Mesothelial cell of epicardium (in vitro differentiated cells): ENCODE measurements around the gene METTL22. TPM values are rescaled to one million over a fixed set of nuclear protein-coding genes. Genes with fewer than 3 reads are reported as not detected.

Experiments
- DNase-seq, 2 experiments: peaks; one replicate each; pipeline ENCODE4 v3.0.0; 2021; ENCODE audit warnings: low spot score in 2 of 2; ENCODE audit not compliant: unreplicated experiment in 2 of 2
- H3K27ac Mint-ChIP-seq: 2 replicates; pipeline ENCODE4 v1.8.0; 2021; ENCODE audit warnings: mixed read lengths
- H3K27me3 Mint-ChIP-seq: 2 replicates; pipeline ENCODE4 v1.8.0; 2021; ENCODE audit warnings: low read depth, mixed read lengths
- H3K36me3 Mint-ChIP-seq: 2 replicates; pipeline ENCODE4 v1.8.0; 2021; ENCODE audit warnings: mixed read lengths
- H3K4me1 Mint-ChIP-seq: 2 replicates; pipeline ENCODE4 v1.8.0; 2021; ENCODE audit warnings: mixed read lengths
- H3K4me3 Mint-ChIP-seq: 2 replicates; pipeline ENCODE4 v1.8.0; 2021; ENCODE audit warnings: mild to moderate bottlenecking, moderate library complexity, mixed read lengths
- H3K9me3 Mint-ChIP-seq: 2 replicates; pipeline ENCODE4 v1.8.0; 2021; ENCODE audit warnings: mixed read lengths
- CTCF ChIP-seq: fragments of 200-600 bp; sonication (generic); IDR thresholded peaks from one replicate; pipeline ENCODE4 v1.5.0; 2021; ENCODE audit warnings: antibody characterized with exemption; ENCODE audit not compliant: unreplicated experiment
- total RNA-seq: library from RNA; stranded (reverse); gene quantifications from 3 replicates; pipeline ENCODE4 v1.2.1, GENCODE V29; 2021

The METTL22 gene
- total RNA-seq, 1 donor from 2014 or later, result 65.8 TPM

DNA sequence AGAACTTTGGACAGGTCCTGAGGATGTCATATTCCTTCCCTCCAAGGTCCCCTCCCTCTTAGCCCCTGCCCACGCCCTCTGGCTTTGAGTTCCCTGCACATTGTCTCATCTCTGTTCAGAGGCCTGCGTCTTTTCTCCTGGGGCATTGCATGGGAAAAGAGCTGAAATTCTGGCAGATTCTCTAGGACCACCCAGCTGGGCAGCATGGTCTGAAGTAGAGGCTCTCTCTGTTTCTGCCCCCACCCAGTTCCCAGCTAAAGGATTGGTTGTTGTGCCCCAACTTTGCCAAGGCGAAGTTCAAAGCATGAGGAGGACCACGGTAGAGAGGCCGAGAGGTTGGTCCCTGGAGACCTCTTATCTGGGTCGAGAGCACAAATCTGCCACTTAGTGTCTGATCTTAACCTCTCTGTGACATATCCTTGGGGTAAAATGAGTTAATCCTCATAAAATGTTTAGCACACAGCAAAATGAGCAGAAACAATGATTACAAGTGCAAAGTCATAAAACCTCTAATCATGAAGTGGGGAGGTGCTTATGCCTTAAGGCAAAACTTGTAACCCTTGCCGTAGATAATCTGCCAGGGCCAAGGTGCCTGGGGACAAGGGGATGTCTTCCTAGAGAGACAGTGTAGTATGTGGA, 55.4 kb downstream of the METTL22 start:
- Mint-ChIP-seq H3K4me1 (peaks cover 43% of the 10 kb centered on the region), H3K9me3 (peaks cover 5% of the 10 kb centered on the region), H3K4me3 (no peak overlapping the region), H3K36me3 (peaks cover 3% of the 10 kb centered on the region), H3K27ac (no peak overlapping the region), H3K27me3 (no peaks in the 10 kb centered on the region)
- no peak for DNase-seq
- no peak for TF ChIP-seq CTCF

DNA sequence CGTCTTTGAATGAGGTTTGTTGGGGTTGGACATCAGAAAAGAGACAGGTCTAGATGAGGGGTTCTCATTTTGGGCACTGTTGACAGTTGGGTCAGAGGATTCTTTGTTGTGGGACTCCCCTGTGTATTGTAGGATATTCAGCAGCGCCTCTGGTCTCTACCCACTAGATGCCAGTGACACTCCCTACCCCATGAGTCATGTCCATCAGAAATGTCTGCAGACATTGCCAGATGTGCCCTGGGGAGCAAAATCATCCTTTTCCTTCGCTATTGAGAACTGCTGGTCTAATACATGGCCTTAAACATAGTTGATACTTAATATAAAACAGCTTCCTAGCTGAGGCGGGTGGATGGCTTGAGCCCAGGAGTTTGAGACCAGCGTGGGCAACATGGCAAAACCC, 56.0 kb downstream of the METTL22 start:
- Mint-ChIP-seq H3K27me3 (no peaks in the 10 kb centered on the region), H3K9me3 (peaks cover 5% of the 10 kb centered on the region), H3K36me3 (peaks cover 3% of the 10 kb centered on the region), H3K27ac (peak overlapping the region; percentile 25), H3K4me3 (no peak overlapping the region), H3K4me1 (peaks cover 47% of the 10 kb centered on the region)
- no peak for TF ChIP-seq CTCF
- no peak for DNase-seq

DNA sequence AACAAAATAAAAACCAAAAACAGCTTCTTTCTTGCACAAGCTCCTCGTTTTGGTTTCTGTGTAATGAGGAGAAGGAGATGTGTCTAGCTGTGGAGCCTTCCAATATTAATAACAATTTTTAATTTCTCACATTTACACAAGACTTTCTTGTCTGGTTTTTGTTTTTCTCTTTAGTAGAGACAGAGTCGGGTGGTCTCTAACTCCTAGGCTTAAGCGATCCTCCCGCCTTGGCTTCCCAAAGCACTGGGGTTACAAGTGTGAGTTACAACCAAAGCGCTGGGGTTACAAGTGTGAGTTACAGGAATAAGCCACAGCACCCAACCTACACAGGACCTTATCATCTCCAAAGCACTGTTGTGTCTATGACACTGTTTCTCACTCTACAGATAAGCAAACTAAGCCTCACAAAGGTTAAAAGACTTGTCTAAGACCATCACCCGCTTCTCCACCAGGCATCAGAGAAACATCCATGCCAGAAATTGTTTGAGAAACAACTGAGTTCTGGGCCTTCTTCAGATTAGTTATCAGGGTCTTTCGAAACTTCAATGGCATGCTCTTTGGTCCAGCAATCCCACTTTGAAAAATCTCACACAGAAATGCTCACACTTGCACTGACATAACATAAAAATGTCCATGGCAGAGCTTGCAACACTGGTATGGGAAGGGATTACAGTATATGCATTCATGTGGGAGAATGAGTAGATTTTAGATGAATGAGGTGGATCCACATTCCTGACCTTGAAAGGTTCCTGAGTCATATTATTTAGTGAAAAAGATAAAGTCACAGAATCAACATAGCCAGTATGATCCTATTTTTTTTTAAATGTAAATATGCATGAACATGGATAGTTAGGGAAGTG, 56.8 kb downstream of the METTL22 start:
- Mint-ChIP-seq H3K36me3 (peaks cover 3% of the 10 kb centered on the region), H3K27ac (peak overlapping the region; percentile 41), H3K4me3 (no peak overlapping the region), H3K27me3 (no peaks in the 10 kb centered on the region), H3K9me3 (peaks cover 5% of the 10 kb centered on the region), H3K4me1 (peaks cover 48% of the 10 kb centered on the region)
- no peak for DNase-seq
- no peak for TF ChIP-seq CTCF

DNA sequence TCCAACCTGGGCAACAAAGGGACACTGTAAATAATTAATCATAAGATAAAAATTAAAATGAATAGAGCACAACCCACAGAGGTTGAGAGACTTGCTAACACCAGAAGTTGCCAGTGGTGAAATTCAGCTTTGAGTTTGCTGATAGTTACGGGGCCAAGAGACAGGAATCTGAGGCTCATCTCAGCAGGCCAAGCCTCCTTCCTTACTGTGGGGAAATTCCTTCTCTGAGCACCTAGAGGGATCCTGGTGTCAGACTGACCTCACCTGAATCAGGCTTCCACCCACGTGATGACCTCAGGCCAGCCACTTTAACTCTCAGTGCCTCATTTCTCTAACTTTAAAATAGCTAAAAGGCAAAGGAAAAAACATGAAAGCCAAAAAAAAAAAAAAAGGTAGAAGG, 57.7 kb downstream of the METTL22 start:
- no peak for TF ChIP-seq CTCF
- Mint-ChIP-seq H3K36me3 (peaks cover 3% of the 10 kb centered on the region), H3K4me1 (peaks cover 48% of the 10 kb centered on the region), H3K27ac (peak overlapping the region; percentile 41), H3K9me3 (peaks cover 5% of the 10 kb centered on the region), H3K27me3 (no peaks in the 10 kb centered on the region), H3K4me3 (no peak overlapping the region)
- DNase-seq, result no peak

DNA sequence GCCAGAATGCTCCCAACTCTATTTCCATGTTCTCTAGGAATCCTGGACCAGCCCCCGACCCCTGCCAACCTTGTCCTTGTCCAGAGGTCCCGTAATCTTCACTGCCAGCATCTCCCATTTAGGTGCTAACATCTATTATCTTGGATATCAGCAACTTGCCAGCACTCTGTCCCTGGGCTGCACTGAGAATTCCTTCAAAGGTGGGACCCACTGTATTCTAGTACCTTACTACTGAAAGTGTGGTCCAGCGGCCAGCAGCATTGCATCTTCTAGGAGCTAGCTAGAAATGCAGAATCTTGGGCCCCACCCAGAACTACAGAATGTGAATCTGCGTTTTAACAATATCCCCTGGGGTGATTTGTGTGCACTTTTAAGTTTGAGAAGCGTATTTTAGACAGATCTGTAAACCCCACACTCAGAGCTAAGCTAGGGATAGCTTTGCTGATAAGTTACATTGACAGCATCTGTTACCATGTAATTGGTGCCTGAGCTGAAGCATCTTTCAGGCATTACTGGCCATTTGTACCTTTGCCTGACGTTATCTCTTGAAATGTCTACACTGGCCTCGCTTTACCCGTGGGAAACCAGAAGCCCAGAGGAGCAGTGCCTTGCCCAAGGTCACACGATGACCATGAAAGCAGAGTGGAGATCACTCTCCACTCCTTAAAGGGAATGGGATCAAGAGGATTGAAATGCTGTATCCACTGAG, 61.2 kb downstream of the METTL22 start:
- DNase-seq, result no peak
- H3K36me3 Mint-ChIP-seq, result peaks cover 7% of the 10 kb centered on the region
- peaks cover 5% of the 10 kb centered on the region for H3K9me3 Mint-ChIP-seq
- TF ChIP-seq CTCF, result no peak
- H3K27me3 Mint-ChIP-seq, result no peaks in the 10 kb centered on the region
- peaks cover 18% of the 10 kb centered on the region for H3K4me1 Mint-ChIP-seq
- H3K27ac Mint-ChIP-seq, result no peak overlapping the region
- H3K4me3 Mint-ChIP-seq, result no peak overlapping the region
